Activated naive CD4-positive, alpha-beta T cell treated with anti-CD3 and anti-CD28 coated beads for 36 hours (primary cell): Measurements from ENCODE around the gene FAM83E. TPM values are rescaled to one million over a fixed set of nuclear protein-coding genes. Genes with fewer than 3 reads are reported as not detected.

Experiments
- CTCF ChIA-PET: fragments of 350-600 bp; sonication (Branson Sonifier 250); formaldehyde crosslinking; loops from one replicate; lab custom pipeline; 2021; ENCODE audit warnings: antibody characterized with exemption; lab: Charles Lee
- DNase-seq: peaks from one replicate; pipeline ENCODE4 v3.0.0-alpha.2; 2020
- H3K27ac Mint-ChIP-seq: one replicate; pipeline ENCODE4 v1.8.0; 2021; ENCODE audit warnings: mild to moderate bottlenecking, mixed read lengths
- H3K27me3 Mint-ChIP-seq: one replicate; pipeline ENCODE4 v1.8.0; 2021; ENCODE audit warnings: low read depth, mixed read lengths
- H3K36me3 Mint-ChIP-seq: one replicate; pipeline ENCODE4 v1.8.0; 2021; ENCODE audit warnings: low read depth, mixed read lengths
- H3K4me1 Mint-ChIP-seq: one replicate; pipeline ENCODE4 v1.8.0; 2021; ENCODE audit warnings: low read depth, mixed read lengths
- H3K4me3 Mint-ChIP-seq: one replicate; pipeline ENCODE4 v1.8.0; 2021; ENCODE audit warnings: mild to moderate bottlenecking, moderate library complexity, mixed read lengths
- H3K9me3 Mint-ChIP-seq: one replicate; pipeline ENCODE4 v1.8.0; 2021; ENCODE audit warnings: mixed read lengths
- intact Hi-C: fragments of 100-400 bp; cut with micrococcal nuclease; formaldehyde crosslinking; loops from one replicate; pipeline ENCODE4 v1.15.1; 2023
- total RNA-seq, 2 experiments: library from RNA; stranded (reverse); gene quantifications; one replicate each; pipeline ENCODE4 v1.2.3, GENCODE V29; 2021

Gene FAM83E
- total RNA-seq, 2 experiments from 2014 or later: 2.0 TPM

GRCh38 chr19:48638831-48639381 lies 24.0 kb upstream of the FAM83E start:
- H3K27ac Mint-ChIP-seq: peak overlapping the region; percentile 98
- CTCF ChIA-PET: no interaction called here
- H3K4me1 Mint-ChIP-seq: peaks cover 39% of the 10 kb centered on the region

DNA sequence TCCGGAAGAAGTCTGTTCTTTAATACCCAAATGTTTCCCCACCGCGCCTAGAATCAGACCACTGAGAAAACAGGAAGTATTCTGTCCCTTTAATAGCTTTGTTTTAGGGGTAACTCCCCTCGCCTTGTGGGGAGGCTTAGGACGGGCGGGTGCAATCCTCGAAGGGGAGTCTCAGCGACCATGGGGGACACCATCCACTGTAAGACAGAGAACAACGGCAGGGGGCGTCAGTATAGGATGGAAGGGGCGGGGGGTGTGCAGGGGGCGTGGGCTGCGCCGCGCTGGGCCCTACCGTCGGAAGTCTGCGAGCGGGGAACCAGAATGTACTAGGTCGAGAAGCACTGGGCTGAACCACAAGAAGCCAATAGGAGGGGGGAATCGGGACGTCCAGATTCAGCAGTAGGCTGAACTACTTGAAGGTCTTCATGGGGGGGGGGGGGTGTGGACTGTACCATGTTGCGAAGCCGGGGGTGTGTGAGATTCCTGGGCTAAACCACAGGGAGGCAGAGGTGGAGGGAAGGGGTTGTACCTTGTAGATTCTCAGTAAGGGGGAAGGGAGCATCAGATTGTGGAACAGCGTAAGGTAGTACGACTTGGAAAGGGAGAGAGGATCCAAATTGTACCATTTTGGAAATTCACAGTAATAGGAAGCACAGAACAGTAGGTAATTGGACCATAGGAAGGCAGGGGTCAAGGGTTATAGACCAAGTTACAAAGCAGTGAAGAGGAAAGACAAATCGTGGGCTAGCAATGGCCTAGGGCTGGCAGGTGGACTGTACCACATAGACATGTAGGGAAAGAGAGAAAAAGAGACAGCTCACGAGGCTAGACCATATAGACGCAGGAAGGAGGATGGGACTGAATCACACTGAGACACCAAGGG lies 23.3 kb upstream of the FAM83E start:
- CTCF ChIA-PET: no interaction called here
- H3K4me1 Mint-ChIP-seq: peaks cover 46% of the 10 kb centered on the region
- intact Hi-C loops: loop anchor here (1.0 to 2.0 kb wide), 5 partner anchors 8 to 240 kb away; partner anchors contain the start of genes CA11, RPL18 and SPHK2
- H3K4me3 Mint-ChIP-seq: peak overlapping the region; percentile 82
- H3K27ac Mint-ChIP-seq: peak overlapping the region; percentile 98
- H3K27me3 Mint-ChIP-seq: no peaks in the 10 kb centered on the region
- H3K36me3 Mint-ChIP-seq: peaks cover 4% of the 10 kb centered on the region
- DNase-seq: peak; percentile 83
- H3K9me3 Mint-ChIP-seq: no peaks in the 10 kb centered on the region

More at GRCh38 chr19:48638831-48639381, 24.0 kb upstream of the FAM83E start:
- Mint-ChIP-seq H3K9me3 (no peaks in the 10 kb centered on the region), H3K27me3 (no peaks in the 10 kb centered on the region), H3K4me3 (no peak overlapping the region), H3K36me3 (peaks cover 4% of the 10 kb centered on the region)
- no peak for DNase-seq
- intact Hi-C loops: no loop called here

- Mint-ChIP-seq H3K27me3 (no peaks in the 10 kb centered on the region), H3K4me3 (peak overlapping the region; percentile 82), H3K4me1 (peaks cover 52% of the 10 kb centered on the region), H3K36me3 (peaks cover 4% of the 10 kb centered on the region), H3K9me3 (no peaks in the 10 kb centered on the region), H3K27ac (peak overlapping the region; percentile 98)
- CTCF ChIA-PET: no interaction called here
- DNase-seq: peak; percentile 98
- intact Hi-C loops: loop anchor here (1.0 to 2.0 kb wide), 5 partner anchors 9 to 239 kb away; partner anchors contain the start of genes CA11, RPL18 and SPHK2
Measured at GRCh38 chr19:48637449-48637947, 22.6 kb upstream of the FAM83E start.

DNA sequence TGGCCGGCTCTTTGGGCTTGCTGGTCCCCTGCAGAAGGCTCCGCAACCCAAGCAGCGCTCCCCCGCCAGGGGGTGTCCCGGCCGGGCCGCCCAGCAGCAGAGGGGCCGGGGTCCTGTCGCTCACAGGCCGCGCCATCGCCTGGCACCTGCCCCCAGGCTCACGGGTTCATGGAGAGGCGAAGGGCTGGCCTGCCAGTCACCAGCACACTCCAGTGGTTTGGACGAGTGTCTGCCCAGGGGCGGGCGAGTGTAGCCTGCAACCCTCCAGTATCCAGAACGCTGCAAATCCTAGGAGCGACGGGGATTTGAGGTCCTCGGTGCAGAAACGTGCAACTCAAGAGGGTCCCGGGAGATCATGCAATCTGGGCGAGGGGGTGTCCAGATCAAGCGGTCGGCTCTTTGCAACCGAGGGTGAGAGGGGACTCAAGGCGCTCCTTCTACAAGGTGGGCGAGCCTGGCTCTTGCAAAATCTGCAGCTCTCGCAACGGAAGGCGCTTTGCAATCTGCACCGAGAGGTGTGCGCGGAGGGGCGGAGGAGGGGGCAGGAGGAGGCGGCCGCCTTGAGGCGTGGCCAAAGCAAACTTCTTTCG lies 22.1 kb upstream of the FAM83E start, which contains the start of gene DBP:
Gene DBP, minus strand, starts transcription at position 521 of the 590 bp plus-strand sequence. Its CDS starts 385 bp downstream, at position 136.
- peaks cover 55% of the 10 kb centered on the region for H3K4me1 Mint-ChIP-seq
- no peaks in the 10 kb centered on the region for H3K9me3 Mint-ChIP-seq
- intact Hi-C loops: loop anchor here (1.0 to 2.0 kb wide), 5 partner anchors 9 to 239 kb away; partner anchors contain the start of genes CA11, RPL18 and SPHK2
- peak; percentile 40 for DNase-seq
- peak within 1 kb of the TSS; percentile 98 for H3K27ac Mint-ChIP-seq
- H3K27me3 Mint-ChIP-seq: no peaks in the 10 kb centered on the region
- H3K36me3 Mint-ChIP-seq: peaks cover 4% of the 10 kb centered on the region
- CTCF ChIA-PET: no interaction called here
- peak within 1 kb of the TSS; percentile 82 for H3K4me3 Mint-ChIP-seq

GRCh38 chr19:48635966-48636858 lies 21.3 kb upstream of the FAM83E start:
- H3K27me3 Mint-ChIP-seq: no peaks in the 10 kb centered on the region
- CTCF ChIA-PET: no interaction called here
- DNase-seq: no peak
- peak overlapping the region; percentile 82 for H3K4me3 Mint-ChIP-seq
- intact Hi-C loops: loop anchor here (2.0 kb wide), 1 partner anchor 79 kb away; no protein-coding TSS in a partner anchor
- no peaks in the 10 kb centered on the region for H3K9me3 Mint-ChIP-seq
- H3K36me3 Mint-ChIP-seq: peaks cover 4% of the 10 kb centered on the region
- H3K4me1 Mint-ChIP-seq: peaks cover 57% of the 10 kb centered on the region
- H3K27ac Mint-ChIP-seq: peak overlapping the region; percentile 82

- no peaks in the 10 kb centered on the region for H3K9me3 Mint-ChIP-seq
- no peaks in the 10 kb centered on the region for H3K27me3 Mint-ChIP-seq
- peak overlapping the region; percentile 82 for H3K4me3 Mint-ChIP-seq
- peaks cover 59% of the 10 kb centered on the region for H3K4me1 Mint-ChIP-seq
- H3K36me3 Mint-ChIP-seq: peaks cover 4% of the 10 kb centered on the region
- intact Hi-C loops: no loop called here
- DNase-seq: peak; percentile 69
- CTCF ChIA-PET: no interaction called here
- peak overlapping the region; percentile 93 for H3K27ac Mint-ChIP-seq
Measured at GRCh38 chr19:48635263-48635965, 20.5 kb upstream of the FAM83E start.

DNA sequence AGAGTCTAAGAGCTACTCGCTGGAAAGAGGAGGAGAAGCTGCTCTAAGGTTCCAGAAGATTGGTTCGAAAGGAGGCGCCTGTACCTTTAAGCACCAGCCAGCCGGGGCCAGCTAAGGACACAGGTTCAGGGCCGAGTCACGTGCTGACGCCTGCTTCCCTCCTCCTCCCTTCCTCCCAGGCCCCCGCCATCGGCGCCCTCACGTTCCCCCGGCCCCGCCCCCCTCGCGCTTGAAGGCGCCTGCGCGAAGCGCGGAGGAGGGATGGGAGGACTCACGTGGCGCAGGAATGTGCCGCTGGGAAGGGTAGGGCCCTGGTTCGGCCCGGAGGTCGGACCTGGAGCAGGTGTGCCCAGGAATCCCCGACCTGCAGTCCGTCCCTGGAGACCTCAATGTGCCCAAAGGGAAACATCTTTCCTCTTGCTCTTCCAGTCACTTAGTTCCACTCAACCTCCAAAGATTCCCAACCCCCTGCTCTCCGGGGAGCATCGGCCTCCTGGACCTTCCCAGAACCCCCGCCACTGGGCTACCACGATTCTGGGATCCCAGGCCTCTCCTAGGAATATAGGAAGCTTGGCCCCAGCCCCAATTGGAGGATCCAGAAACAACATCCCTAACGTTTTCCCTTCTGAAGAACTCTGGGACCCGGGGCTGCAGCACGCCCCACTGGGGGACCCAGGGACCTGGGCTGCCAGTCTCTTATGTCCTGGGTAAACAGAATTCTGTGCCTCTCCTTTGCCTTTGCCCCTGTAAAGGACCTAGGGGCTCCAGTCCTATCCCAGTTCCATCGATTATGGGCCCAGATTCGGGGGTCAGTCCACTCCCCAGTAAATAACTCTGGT lies 19.8 kb upstream of the FAM83E start:
- H3K36me3 Mint-ChIP-seq: peaks cover 4% of the 10 kb centered on the region
- intact Hi-C loops: no loop called here
- peak overlapping the region; percentile 93 for H3K27ac Mint-ChIP-seq
- DNase-seq: peak; percentile 97
- peak overlapping the region; percentile 80 for H3K4me3 Mint-ChIP-seq
- H3K27me3 Mint-ChIP-seq: no peaks in the 10 kb centered on the region
- H3K4me1 Mint-ChIP-seq: peaks cover 58% of the 10 kb centered on the region
- H3K9me3 Mint-ChIP-seq: no peaks in the 10 kb centered on the region
- CTCF ChIA-PET: interaction anchor here (0.5 to 0.8 kb wide), 5 partner anchors 11 to 1928 kb away, joined by 3 to 4 read pairs (median 3); no protein-coding TSS in a partner anchor

- DNase-seq: no peak
- CTCF ChIA-PET: interaction anchor here (0.5 to 0.8 kb wide), 5 partner anchors 11 to 1927 kb away, joined by 3 to 4 read pairs (median 3); no protein-coding TSS in a partner anchor
- Mint-ChIP-seq H3K9me3 (no peaks in the 10 kb centered on the region), H3K36me3 (peaks cover 4% of the 10 kb centered on the region), H3K27ac (peak overlapping the region; percentile 93), H3K4me3 (peak overlapping the region; percentile 80), H3K4me1 (peaks cover 53% of the 10 kb centered on the region), H3K27me3 (no peaks in the 10 kb centered on the region)
- intact Hi-C loops: no loop called here
Measured at GRCh38 chr19:48634036-48634342, 19.1 kb upstream of the FAM83E start.

GRCh38 chr19:48633148-48634035 lies 18.5 kb upstream of the FAM83E start:
- intact Hi-C loops: no loop called here
- no peaks in the 10 kb centered on the region for H3K27me3 Mint-ChIP-seq
- H3K36me3 Mint-ChIP-seq: peaks cover 3% of the 10 kb centered on the region
- H3K27ac Mint-ChIP-seq: peak overlapping the region; percentile 93
- peaks cover 49% of the 10 kb centered on the region for H3K4me1 Mint-ChIP-seq
- DNase-seq: no peak
- H3K4me3 Mint-ChIP-seq: peak overlapping the region; percentile 80
- H3K9me3 Mint-ChIP-seq: no peaks in the 10 kb centered on the region
- CTCF ChIA-PET: interaction anchor here (0.5 to 0.8 kb wide), 4 partner anchors 12 to 968 kb away, joined by 3 to 4 read pairs (median 3); no protein-coding TSS in a partner anchor
